Measurements from ENCODE around the gene SYT7.
"Not testable (repeated sequence)": the region's sequence is repeated elsewhere in the genome, so short reads cannot be mapped to it uniquely, and the experiment has no call there.

The SYT7 gene

DNA sequence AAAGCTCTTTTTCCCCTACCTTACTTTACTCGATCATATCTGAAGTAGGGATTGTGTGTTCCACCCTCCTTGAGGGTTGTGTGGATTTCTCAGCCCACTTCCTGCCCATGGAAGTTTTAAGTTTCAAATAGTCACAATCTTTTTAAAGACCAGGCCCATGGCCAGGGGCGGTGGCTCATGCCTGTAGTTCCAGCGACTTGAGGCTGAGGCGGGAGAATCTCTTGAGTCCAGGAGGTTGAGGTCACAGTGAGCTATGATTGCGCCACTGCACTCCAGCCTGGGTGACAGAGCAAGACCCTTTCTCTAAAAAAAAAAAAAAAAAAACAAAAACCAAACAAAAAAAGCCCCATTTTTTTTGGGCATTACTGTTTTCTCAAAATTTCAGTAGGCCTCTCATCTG lies 108.6 kb downstream of the SYT7 start:
- Mint-ChIP-seq H3K4me1 (no peaks in the 10 kb centered on the region), H3K9me3 (no peaks in the 10 kb centered on the region), H3K27ac (no peak overlapping the region), H3K36me3 (peaks cover 4% of the 10 kb centered on the region), H3K4me3 (no peak overlapping the region), H3K27me3 (no peaks in the 10 kb centered on the region)
- CTCF ChIA-PET: interaction anchor here (1.0 to 2.1 kb wide), 5 partner anchors 10 to 155 kb away, joined by 4 to 9 read pairs (median 5); no protein-coding TSS in a partner anchor
- no peak for DNase-seq

- Mint-ChIP-seq H3K4me1 (no peaks in the 10 kb centered on the region), H3K9me3 (no peaks in the 10 kb centered on the region), H3K27me3 (no peaks in the 10 kb centered on the region), H3K4me3 (no peak overlapping the region), H3K27ac (no peak overlapping the region), H3K36me3 (peaks cover 8% of the 10 kb centered on the region)
- CTCF ChIA-PET: interaction anchor here (1.2 to 1.6 kb wide), 3 partner anchors 9 to 49 kb away, joined by 4 to 6 read pairs (median 5); no protein-coding TSS in a partner anchor
- DNase-seq: no peak
Measured at GRCh38 chr11:61468002-61468401, 112.9 kb downstream of the SYT7 start.

- not testable (repeated sequence) for DNase-seq, H3K9me3 Mint-ChIP-seq, H3K27me3 Mint-ChIP-seq, H3K4me1 Mint-ChIP-seq, H3K27ac Mint-ChIP-seq, H3K36me3 Mint-ChIP-seq, H3K4me3 Mint-ChIP-seq
- CTCF ChIA-PET: interaction anchor here (1.2 to 1.6 kb wide), 3 partner anchors 10 to 50 kb away, joined by 4 to 6 read pairs (median 5); no protein-coding TSS in a partner anchor
Measured at GRCh38 chr11:61467602-61468001, 113.3 kb downstream of the SYT7 start.

All from activated naive CD4-positive, alpha-beta T cell treated with anti-CD3 and anti-CD28 coated beads, Interleukin-2, amount 10 ng/mL, durations not matched to agents 7 days and 5 days (primary cell).